Lung (tissue), 12 donors: Measurements from ENCODE around the gene NKAIN2. TPM values are rescaled to one million over a fixed set of nuclear protein-coding genes. Genes with fewer than 3 reads are reported as not detected.
A peak's percentile ranks its signal among the peaks of the same experiment; 100 is the strongest.
"Not testable (repeated sequence)": the region's sequence is repeated elsewhere in the genome, so short reads cannot be mapped to it uniquely, and the experiment has no call there.

Experiments used
- ATAC-seq: fragments of 200-7000 bp; cut with Tn5 transposase; one replicate; pipeline ENCODE4 v1.9.1; 2020; ENCODE audit warnings: moderate number of reproducible peaks; ENCODE audit not compliant: insufficient read depth, low FRiP score
- DNase-seq, 3 donors: peaks; one replicate each; pipeline ENCODE4 v3.0.0-alpha.2; 2013 to 2017
- H3K27ac ChIP-seq, 2 donors: one replicate each; pipeline ENCODE4 v1.5.1; 2013; ENCODE audit warnings: mild to moderate bottlenecking in 2 of 2, moderate library complexity in 2 of 2, control low read depth in 1 of 2, inconsistent platforms in 1 of 2, low read depth in 1 of 2, low read length in 1 of 2
- H3K27me3 ChIP-seq, 3 donors: one replicate each; pipeline ENCODE4 v1.5.1; 2013; ENCODE audit warnings: low read length in 2 of 3; ENCODE audit not compliant: control insufficient read depth in 3 of 3, insufficient read depth in 3 of 3
- H3K36me3 ChIP-seq, 4 donors: one replicate each; pipeline ENCODE4 v1.5.1; 2013; ENCODE audit warnings: low read length in 4 of 4, mild to moderate bottlenecking in 1 of 4, moderate library complexity in 1 of 4; ENCODE audit not compliant: control insufficient read depth in 4 of 4, insufficient read depth in 4 of 4
- H3K4me1 ChIP-seq, 5 donors: one replicate each; pipeline ENCODE4 v1.5.1; 2013; ENCODE audit warnings: low read length in 5 of 5, mild to moderate bottlenecking in 2 of 5, moderate library complexity in 1 of 5; ENCODE audit not compliant: control insufficient read depth in 5 of 5, insufficient read depth in 5 of 5
- H3K4me3 ChIP-seq: one replicate; pipeline ENCODE4 v1.5.1; 2013; ENCODE audit warnings: mild to moderate bottlenecking, control low read depth, moderate library complexity
- H3K9ac ChIP-seq, 2 donors: one replicate each; pipeline ENCODE4 v1.5.1; 2013; ENCODE audit warnings: low read length in 2 of 2, control low read depth in 1 of 2; ENCODE audit not compliant: insufficient read depth in 1 of 2
- H3K9me3 ChIP-seq, 4 donors: one replicate each; pipeline ENCODE4 v1.5.1; 2013; ENCODE audit warnings: low read length in 3 of 4, mild to moderate bottlenecking in 1 of 4, moderate library complexity in 1 of 4; ENCODE audit not compliant: control insufficient read depth in 4 of 4, insufficient read depth in 3 of 4
- WGBS, 2 donors: extraction: QIAGEN DNeasy Blood & Tissue Kit; methylation state at CpG; one replicate each; pipeline ENCODE4 v1.1.7; 2013; 5-methylcytosine and 5-hydroxymethylcytosine counted together
- polyA plus RNA-seq, 2 donors: library from polyadenylated mRNA; stranded (reverse); fragments of 200-250 nt; gene quantifications; one replicate each; pipeline ENCODE4 v1.2.1, GENCODE V29; 2013
- total RNA-seq, 2 donors: library from RNA; depleted of rRNA in 1 of 2; stranded (reverse); fragments of >200 nt in 1 of 2; gene quantifications; one replicate each; pipeline ENCODE4 v1.2.1, GENCODE V29; 2014 to 2021
- TF ChIP-seq, protein P1 (sequence below): IDR thresholded peaks from 2 replicates; pipeline ENCODE4 v1.5.1; 2012; ENCODE audit warnings: mild to moderate bottlenecking; ENCODE audit errors: control extremely low read depth, extremely low read depth
- donor health status: control.
- donor health status: control.
- donor health status: Bipolar disorder and iron deficiency.
- donor health status: healthy.
- donor health status: DM: yes; HTN: yes; CAD: no.

NKAIN2 gene
- total and polyA plus RNA-seq, 4 donors = 0.01 to 4.4 TPM; not detected in 2

DNA sequence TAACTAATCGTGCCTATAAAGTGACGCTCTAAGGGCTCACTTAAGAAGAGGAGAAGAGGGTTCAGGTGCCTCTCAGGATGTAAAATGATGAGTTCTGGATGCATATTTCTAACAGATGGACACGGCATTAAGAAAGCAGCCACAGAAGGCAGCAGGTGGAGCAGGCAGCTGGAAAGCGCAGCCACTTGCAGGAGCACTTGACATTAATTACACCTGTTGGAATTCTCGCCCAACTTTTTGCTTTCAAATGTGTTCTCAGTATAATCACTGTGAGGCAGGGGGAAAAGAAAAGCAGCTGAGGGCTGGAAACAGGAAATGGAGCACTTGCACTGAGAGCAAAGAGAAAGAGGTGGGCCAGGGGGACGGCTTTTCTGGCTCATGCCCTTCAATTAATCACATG lies 164.2 kb downstream of the NKAIN2 start:
- TF ChIP-seq, protein P1, sequence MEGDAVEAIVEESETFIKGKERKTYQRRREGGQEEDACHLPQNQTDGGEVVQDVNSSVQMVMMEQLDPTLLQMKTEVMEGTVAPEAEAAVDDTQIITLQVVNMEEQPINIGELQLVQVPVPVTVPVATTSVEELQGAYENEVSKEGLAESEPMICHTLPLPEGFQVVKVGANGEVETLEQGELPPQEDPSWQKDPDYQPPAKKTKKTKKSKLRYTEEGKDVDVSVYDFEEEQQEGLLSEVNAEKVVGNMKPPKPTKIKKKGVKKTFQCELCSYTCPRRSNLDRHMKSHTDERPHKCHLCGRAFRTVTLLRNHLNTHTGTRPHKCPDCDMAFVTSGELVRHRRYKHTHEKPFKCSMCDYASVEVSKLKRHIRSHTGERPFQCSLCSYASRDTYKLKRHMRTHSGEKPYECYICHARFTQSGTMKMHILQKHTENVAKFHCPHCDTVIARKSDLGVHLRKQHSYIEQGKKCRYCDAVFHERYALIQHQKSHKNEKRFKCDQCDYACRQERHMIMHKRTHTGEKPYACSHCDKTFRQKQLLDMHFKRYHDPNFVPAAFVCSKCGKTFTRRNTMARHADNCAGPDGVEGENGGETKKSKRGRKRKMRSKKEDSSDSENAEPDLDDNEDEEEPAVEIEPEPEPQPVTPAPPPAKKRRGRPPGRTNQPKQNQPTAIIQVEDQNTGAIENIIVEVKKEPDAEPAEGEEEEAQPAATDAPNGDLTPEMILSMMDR = no peak
- no peak for ATAC-seq
- Histone ChIP-seq H3K36me3 (no peaks in the 10 kb centered on the region), H3K27ac (no peak overlapping the region), H3K4me1 (peaks cover 0 to 15% (median 0%) of the 10 kb centered on the region in 5 donors), H3K9me3 (no peaks in the 10 kb centered on the region), H3K27me3 (no peaks in the 10 kb centered on the region), H3K4me3 (no peak overlapping the region), H3K9ac (no peak overlapping the region)
- peak; percentile 36 to 66 (median 41) for DNase-seq
- WGBS, 2 donors = 46 to 48% methylated on average over 6 of the region's 6 CpGs

DNA sequence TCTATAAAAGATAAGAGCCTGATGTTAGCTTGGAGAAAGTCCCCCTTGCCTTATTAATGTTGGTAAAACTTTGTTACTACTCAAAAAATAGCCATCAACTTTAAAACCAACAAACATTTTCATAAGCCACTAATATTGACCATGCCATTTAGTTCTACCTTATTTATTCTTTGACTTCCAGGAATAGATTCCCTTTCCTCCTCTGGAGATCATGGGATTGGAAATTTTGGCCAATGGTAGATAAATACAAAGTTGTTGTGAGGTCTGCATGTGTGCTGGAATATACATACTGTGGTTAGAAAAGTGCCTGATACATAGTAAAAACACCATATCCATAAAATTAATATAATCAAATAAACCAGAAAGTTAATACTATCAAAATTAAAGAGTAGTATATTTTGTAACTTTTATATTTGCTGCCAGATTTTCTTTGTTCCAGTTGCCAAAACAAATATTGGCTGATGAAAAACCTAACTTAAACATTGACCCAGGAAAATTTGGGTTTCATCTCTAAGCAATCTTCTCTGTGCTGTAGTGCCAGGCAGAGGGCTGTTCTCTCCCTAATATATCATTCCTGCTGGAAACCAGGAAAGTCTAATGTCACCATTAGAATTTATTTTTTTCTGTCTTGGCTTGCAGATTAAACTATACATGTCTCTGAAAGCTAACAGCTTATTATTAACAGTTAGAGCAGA lies 169.1 kb downstream of the NKAIN2 start:
- H3K4me3 ChIP-seq = no peak overlapping the region
- no peak overlapping the region for H3K9ac ChIP-seq
- TF ChIP-seq, protein P1 = no peak
- peaks cover 0 to 6% (median 0%) of the 10 kb centered on the region in 5 donors for H3K4me1 ChIP-seq
- no peaks in the 10 kb centered on the region for H3K36me3 ChIP-seq
- no peaks in the 10 kb centered on the region for H3K9me3 ChIP-seq
- DNase-seq = peak in 2 of 3 donors; percentile 30 to 43
- H3K27me3 ChIP-seq = no peaks in the 10 kb centered on the region
- no peak overlapping the region for H3K27ac ChIP-seq
- no peak for ATAC-seq

DNA sequence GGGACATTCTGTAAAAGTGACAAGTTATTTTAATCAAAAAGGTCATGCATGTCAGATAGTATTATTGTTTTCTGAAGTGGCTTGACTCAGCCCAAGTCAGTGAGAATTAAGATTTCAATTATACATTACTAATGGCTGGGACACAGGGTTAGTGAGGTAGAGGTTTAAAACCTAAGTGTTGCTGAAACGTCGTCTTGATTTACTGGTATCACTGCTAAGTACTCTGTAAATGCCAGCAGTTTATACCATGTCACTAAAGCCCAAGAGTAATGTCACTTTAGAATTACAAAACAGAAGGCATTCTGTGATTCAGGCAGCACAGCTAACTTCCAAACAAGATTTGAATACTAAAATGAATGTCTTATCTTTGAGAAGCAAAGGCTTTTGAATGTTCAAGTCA lies 176.6 kb downstream of the NKAIN2 start:
- Histone ChIP-seq H3K4me1 (no peaks in the 10 kb centered on the region), H3K9me3 (no peaks in the 10 kb centered on the region), H3K27me3 (no peaks in the 10 kb centered on the region), H3K36me3 (no peaks in the 10 kb centered on the region), H3K27ac (no peak overlapping the region), H3K4me3 (no peak overlapping the region), H3K9ac (no peak overlapping the region)
- DNase-seq (no peak), ATAC-seq (no peak)
- TF ChIP-seq, protein P1 = no peak
- WGBS, 2 donors = 80 to 90% methylated on average over 2 of the region's 2 CpGs

DNA sequence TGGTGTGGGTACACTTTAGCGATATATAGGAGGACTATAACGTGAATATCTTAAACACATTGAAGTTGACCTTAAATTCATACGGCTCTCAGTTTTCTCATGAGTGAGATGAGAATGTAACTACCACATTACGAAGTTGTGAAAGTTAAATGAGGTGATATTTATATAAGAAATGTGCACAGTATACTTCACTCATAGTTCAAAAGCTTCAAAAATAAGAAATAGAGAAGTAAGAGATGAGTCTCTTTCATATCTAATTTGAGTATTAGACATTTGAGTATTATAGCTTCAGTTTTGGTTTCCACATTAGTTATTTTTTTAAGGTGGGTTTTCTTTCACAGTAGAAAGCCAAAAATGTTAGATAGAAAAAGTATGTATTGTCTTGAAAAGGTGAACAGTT lies 183.3 kb downstream of the NKAIN2 start:
- Histone ChIP-seq H3K27ac (no peak overlapping the region), H3K36me3 (no peaks in the 10 kb centered on the region), H3K9ac (no peak overlapping the region), H3K27me3 (no peaks in the 10 kb centered on the region), H3K9me3 (no peaks in the 10 kb centered on the region), H3K4me3 (no peak overlapping the region), H3K4me1 (peaks cover 0 to 2% (median 0%) of the 10 kb centered on the region in 5 donors)
- no peak for DNase-seq
- 89 to 91% methylated on average over 4 of the region's 4 CpGs for WGBS, 2 donors
- TF ChIP-seq, protein P1 = no peak
- no peak for ATAC-seq

DNA sequence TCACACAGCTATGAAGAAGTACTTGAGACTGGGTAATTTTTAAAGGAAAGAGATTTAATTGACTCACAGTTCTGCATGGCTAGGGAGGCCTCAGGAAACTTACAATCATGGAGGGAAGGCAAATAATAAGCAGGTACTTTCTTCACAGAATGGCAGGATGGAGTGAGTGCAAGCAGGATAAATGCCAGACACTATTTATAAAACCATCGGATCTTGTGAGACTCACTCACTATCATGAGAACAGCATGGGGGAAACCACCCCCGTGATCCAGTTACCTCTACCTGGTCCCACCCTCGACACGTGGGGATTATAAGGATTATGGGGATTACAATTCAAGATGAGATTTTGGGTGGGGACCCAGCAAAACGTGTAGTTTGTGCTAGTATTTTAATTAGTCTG lies 186.3 kb downstream of the NKAIN2 start:
- DNase-seq, H3K4me3 ChIP-seq, ATAC-seq, H3K27me3 ChIP-seq, H3K9ac ChIP-seq, H3K9me3 ChIP-seq, H3K4me1 ChIP-seq, H3K27ac ChIP-seq, H3K36me3 ChIP-seq: not testable (repeated sequence)
- WGBS, 2 donors = 52 to 58% methylated on average over 5 of the region's 5 CpGs
